ENCODE results near the gene B4GAT1. TPM values are rescaled to one million over a fixed set of nuclear protein-coding genes. Genes with fewer than 3 reads are reported as not detected.

Gene B4GAT1
- total and polyA plus RNA-seq, 9 of the 15 experiments (the other 6 are each of a cell fraction or from before 2014, with no cell fraction given) = 0.86 to 9.5 (median 3.8) TPM

GRCh38 chr11:66327171-66328030 is 20.0 kb downstream of the B4GAT1 start:
- Histone ChIP-seq H3K79me2 (ENCODE audit: control insufficient read depth, insufficient read depth, low read length) (no peaks in the 10 kb centered on the region), H3K27me3 (ENCODE audit: control insufficient read depth in 2 of 2, insufficient read depth in 2 of 2, low read length in 2 of 2) (no peaks in the 10 kb centered on the region), H3K9me1 (ENCODE audit: control insufficient read depth, insufficient read depth, low read length) (peaks cover 4% of the 10 kb centered on the region), H3K4me3 (no peak overlapping the region), H4K20me1 (replicated peaks; ENCODE audit: control insufficient read depth, insufficient read depth, low read length) (no peaks in the 10 kb centered on the region), H3K9me3 (replicated peaks; ENCODE audit: control insufficient read depth, insufficient read depth, low read depth, low read length) (no peaks in the 10 kb centered on the region), H3K9ac (ENCODE audit: insufficient read depth in 1 of 2, low read depth in 2 of 2, low read length in 2 of 2) (peak overlapping the region in 1 of 2 experiments; percentile 67; a peak in 2 of 4 replicates), H3K4me2 (ENCODE audit: insufficient read depth, low read length) (no peak overlapping the region), H2AFZ (ENCODE audit: low read depth, low read length) (peak overlapping the region; percentile 100), H3K4me1 (replicated peaks in 1 of 2; ENCODE audit: control insufficient read depth in 2 of 2, insufficient read depth in 2 of 2, low read length in 2 of 2) (peaks cover 20 to 66% of the 10 kb centered on the region in 2 experiments; a peak in 4 of 5 replicates), H3K27ac (ENCODE audit: extremely low read depth, low read depth, low read length) (no peak overlapping the region; the same call in 2 of the 3 replicates), H3K36me3 (ENCODE audit: control insufficient read depth, insufficient read depth, low read length) (no peaks in the 10 kb centered on the region)
- ChIA-PET CTCF (ENCODE audit: low intra/inter-chr PET ratio) (interaction anchor here (1.2 to 3.1 kb wide), 3 partner anchors 16 to 105 kb away, joined by 5 to 37 read pairs (median 16); no protein-coding TSS in a partner anchor), POLR2A (interaction anchor here (0.6 to 0.7 kb wide), 3 partner anchors 9 to 109 kb away, joined by 3 read pairs; partner anchors contain the start of gene RIN1)
- intact Hi-C loops (cut with micrococcal nuclease) (loop anchor here (1.0 to 2.0 kb wide), 2 partner anchors 15 to 105 kb away; no protein-coding TSS in a partner anchor), in situ Hi-C loops (cut with MboI) (loop anchor here (5.0 kb wide), 1 partner anchor 110 kb away; no protein-coding TSS in a partner anchor)
- 73% methylated on average over 6 of the region's 10 CpGs for WGBS (ENCODE audit: insufficient coverage, low coverage, missing lambda C conversion rate)
- DNase-seq (ENCODE audit: extremely low read depth in 1 of 4, low spot score in 3 of 4) (peak in 1 of 4 experiments; percentile 16), ATAC-seq (no peak), FAIRE-seq (peak; percentile 81)
- no TSS peak for BruUV-seq (replicated peaks)
- TF ChIP-seq ZBTB7A (IDR thresholded peaks at IDR 0.05; ENCODE audit: borderline replicate concordance, control insufficient read depth, low read depth, low read length) (peak; percentile 35; the same call in 1 of the 2 replicates), PHF20 (IDR thresholded peaks at IDR 0.05; ENCODE audit: partially characterized antibody) (peak; percentile 49), KLF13 (tag; IDR thresholded peaks at IDR 0.05; ENCODE audit: borderline replicate concordance, low read depth) (no peak), ZNF507 (tag; conservative IDR thresholded peaks at IDR 0.05) (no peak), RBM14 (IDR thresholded peaks at IDR 0.05; ENCODE audit: borderline replicate concordance, insufficient read depth, low read depth, low read length) (no peak), TBP (optimal IDR thresholded peaks at IDR 0.05; ENCODE audit: low read depth, low read length) (no peak)
- TF ChIP-seq, protein P1, sequence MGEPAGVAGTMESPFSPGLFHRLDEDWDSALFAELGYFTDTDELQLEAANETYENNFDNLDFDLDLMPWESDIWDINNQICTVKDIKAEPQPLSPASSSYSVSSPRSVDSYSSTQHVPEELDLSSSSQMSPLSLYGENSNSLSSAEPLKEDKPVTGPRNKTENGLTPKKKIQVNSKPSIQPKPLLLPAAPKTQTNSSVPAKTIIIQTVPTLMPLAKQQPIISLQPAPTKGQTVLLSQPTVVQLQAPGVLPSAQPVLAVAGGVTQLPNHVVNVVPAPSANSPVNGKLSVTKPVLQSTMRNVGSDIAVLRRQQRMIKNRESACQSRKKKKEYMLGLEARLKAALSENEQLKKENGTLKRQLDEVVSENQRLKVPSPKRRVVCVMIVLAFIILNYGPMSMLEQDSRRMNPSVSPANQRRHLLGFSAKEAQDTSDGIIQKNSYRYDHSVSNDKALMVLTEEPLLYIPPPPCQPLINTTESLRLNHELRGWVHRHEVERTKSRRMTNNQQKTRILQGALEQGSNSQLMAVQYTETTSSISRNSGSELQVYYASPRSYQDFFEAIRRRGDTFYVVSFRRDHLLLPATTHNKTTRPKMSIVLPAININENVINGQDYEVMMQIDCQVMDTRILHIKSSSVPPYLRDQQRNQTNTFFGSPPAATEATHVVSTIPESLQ (CRISPR knock-in tag; IDR thresholded peaks at IDR 0.05) = no peak
- TF ChIP-seq, protein P2, sequence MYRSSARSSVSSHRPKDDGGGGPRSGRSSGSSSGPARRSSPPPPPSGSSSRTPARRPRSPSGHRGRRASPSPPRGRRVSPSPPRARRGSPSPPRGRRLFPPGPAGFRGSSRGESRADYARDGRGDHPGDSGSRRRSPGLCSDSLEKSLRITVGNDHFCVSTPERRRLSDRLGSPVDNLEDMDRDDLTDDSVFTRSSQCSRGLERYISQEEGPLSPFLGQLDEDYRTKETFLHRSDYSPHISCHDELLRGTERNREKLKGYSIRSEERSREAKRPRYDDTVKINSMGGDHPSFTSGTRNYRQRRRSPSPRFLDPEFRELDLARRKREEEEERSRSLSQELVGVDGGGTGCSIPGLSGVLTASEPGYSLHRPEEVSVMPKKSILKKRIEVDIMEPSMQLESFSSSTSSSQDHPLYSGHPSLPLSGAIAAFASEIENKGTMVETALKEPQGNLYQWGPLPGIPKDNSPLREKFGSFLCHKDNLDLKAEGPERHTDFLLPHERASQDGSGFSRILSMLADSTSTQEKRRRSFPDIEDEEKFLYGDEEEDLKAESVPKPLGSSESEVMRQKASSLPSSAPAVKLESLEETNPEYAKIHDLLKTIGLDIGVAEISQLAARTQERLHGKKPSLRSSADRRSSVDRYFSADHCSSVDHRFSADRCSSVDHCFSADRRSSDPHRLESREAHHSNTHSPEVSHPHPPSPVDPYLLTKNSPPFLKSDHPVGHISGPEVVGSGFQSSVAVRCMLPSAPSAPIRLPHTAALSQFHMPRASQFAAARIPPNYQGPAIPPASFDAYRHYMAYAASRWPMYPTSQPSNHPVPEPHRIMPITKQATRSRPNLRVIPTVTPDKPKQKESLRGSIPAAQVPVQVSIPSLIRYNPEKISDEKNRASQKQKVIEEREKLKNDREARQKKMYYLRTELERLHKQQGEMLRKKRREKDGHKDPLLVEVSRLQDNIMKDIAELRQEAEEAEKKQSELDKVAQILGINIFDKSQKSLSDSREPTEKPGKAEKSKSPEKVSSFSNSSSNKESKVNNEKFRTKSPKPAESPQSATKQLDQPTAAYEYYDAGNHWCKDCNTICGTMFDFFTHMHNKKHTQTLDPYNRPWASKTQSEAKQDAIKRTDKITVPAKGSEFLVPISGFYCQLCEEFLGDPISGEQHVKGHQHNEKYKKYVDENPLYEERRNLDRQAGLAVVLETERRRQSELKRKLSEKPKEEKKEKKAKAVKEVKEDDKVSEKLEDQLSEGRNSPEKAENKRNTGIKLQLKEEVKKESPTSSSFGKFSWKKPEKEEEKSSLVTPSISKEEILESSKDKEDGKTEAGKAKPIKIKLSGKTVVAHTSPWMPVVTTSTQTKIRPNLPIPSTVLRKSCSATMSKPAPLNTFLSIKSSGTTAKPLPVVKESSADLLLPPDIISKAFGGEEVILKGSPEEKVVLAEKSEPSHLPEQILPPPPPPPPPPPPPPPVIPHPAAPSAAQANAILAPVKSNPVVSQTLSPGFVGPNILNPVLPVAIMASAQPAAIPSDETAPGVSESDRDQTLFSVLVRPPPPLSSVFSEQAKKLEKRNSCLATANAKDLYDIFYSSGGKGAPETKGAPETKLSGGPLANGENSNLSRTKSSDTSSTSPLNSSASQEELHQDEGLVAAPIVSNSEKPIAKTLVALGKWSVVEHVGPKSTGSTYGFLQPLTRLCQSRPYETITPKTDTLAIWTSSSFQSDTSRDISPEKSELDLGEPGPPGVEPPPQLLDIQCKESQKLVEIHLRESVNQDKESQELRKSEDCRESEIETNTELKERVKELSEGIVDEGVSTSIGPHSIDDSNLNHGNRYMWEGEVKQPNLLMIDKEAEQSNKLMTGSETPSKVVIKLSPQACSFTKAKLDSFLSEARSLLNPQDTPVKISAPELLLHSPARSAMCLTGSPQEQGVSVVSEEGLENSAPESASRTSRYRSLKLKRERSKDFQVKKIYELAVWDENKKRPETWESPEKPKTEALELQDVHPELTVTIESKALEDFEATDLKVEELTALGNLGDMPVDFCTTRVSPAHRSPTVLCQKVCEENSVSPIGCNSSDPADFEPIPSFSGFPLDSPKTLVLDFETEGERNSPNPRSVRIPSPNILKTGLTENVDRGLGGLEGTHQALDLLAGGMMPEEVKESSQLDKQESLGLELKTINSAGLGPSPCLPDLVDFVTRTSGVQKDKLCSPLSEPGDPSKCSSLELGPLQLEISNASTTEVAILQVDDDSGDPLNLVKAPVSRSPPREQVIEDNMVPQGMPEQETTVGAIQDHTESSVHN (IDR thresholded peaks at IDR 0.05; ENCODE audit: borderline replicate concordance in 1 of 2, low read depth in 1 of 2) = no peak
